T-cell (primary cell): Measurements from ENCODE around the gene SPSB4. TPM values are rescaled to one million over a fixed set of nuclear protein-coding genes. Genes with fewer than 3 reads are reported as not detected.

Experiments
- ATAC-seq, 4 experiments: fragments of 200-7000 bp in 3 of 4; fragments of 150-1000 bp in 1 of 4; cut with Tn5 transposase; replicated peaks in 1 of 4; 1 replicate in 3 of 4; 2 replicates in 1 of 4; pipeline ENCODE4 v1.10.0; 2021; ENCODE audit warnings: moderate library complexity in 3 of 4, mild to moderate bottlenecking in 2 of 4, moderate number of reproducible peaks in 1 of 4
- CTCF ChIA-PET, 2 donors: fragments of 300-600 bp; sonication (Branson Sonifier 250); formaldehyde crosslinking; loops; one replicate each; lab custom pipeline; 2022; ENCODE audit warnings: antibody characterized with exemption in 2 of 2; lab: Charles Lee
- POLR2A ChIA-PET, 2 donors: fragments of 300-600 bp; sonication (Branson Sonifier 250); formaldehyde crosslinking; loops; one replicate each; lab custom pipeline; 2022; ENCODE audit warnings: antibody characterized with exemption in 2 of 2; lab: Charles Lee
- DNase-seq, 35 experiments: peaks; one replicate each; pipeline versions ENCODE4 v3.0.0 to v3.0.0-alpha.2; 2013 to 2023
- H3K27ac ChIP-seq: one replicate; pipeline ENCODE4 v1.5.1; 2013; ENCODE audit warnings: low read length
- H3K27me3 ChIP-seq, 2 experiments: replicated peaks in 1 of 2; 1 replicate in 1 of 2; 2 replicates in 1 of 2; pipeline versions ENCODE4 v1.6.1 to v1.7.0; 2013; ENCODE audit warnings: low read length in 1 of 2, mixed read lengths in 1 of 2; ENCODE audit not compliant: control insufficient read depth in 2 of 2, insufficient read depth in 2 of 2; ENCODE audit errors: extremely low read depth in 1 of 2
- H3K36me3 ChIP-seq, 2 donors: 1 replicate in 1 of 2; 2 replicates in 1 of 2; pipeline versions ENCODE4 v1.6.1 to v1.7.0; 2013; ENCODE audit warnings: low read length in 1 of 2; ENCODE audit not compliant: control insufficient read depth in 2 of 2, insufficient read depth in 1 of 2; ENCODE audit errors: extremely low read depth in 1 of 2
- H3K4me1 ChIP-seq, 2 experiments: 1 replicate in 1 of 2; 2 replicates in 1 of 2; pipeline versions ENCODE4 v1.6.1 to v1.7.0; 2013; ENCODE audit warnings: low read length in 2 of 2, mixed read lengths in 1 of 2; ENCODE audit not compliant: insufficient read depth in 2 of 2, control insufficient read depth in 1 of 2; ENCODE audit errors: extremely low read depth in 1 of 2
- H3K4me3 ChIP-seq, 2 donors: 1 replicate in 1 of 2; 2 replicates in 1 of 2; pipeline versions ENCODE4 v1.5.1 to v1.7.0; 2013; ENCODE audit warnings: mild to moderate bottlenecking in 2 of 2, low read length in 1 of 2, moderate library complexity in 1 of 2; ENCODE audit not compliant: control insufficient read depth in 1 of 2; ENCODE audit errors: extremely low read depth in 1 of 2
- H3K9me3 ChIP-seq: 2 replicates; pipeline ENCODE4 v1.7.0; 2013
- H3K27ac Mint-ChIP-seq, 2 donors: one replicate each; pipeline ENCODE4 v1.8.0; 2020 to 2021; ENCODE audit warnings: mild to moderate bottlenecking in 2 of 2, mixed read lengths in 2 of 2
- H3K27me3 Mint-ChIP-seq, 2 donors: one replicate each; pipeline ENCODE4 v1.8.0; 2021 to 2022; ENCODE audit warnings: mixed read lengths in 2 of 2
- H3K36me3 Mint-ChIP-seq: one replicate; pipeline ENCODE4 v1.8.0; 2021; ENCODE audit warnings: mixed read lengths
- H3K4me1 Mint-ChIP-seq, 3 donors: one replicate each; pipeline ENCODE4 v1.8.0; 2020 to 2022; ENCODE audit warnings: mixed read lengths in 3 of 3, mild to moderate bottlenecking in 1 of 3
- H3K4me3 Mint-ChIP-seq, 3 donors: one replicate each; pipeline ENCODE4 v1.8.0; 2020 to 2022; ENCODE audit warnings: mild to moderate bottlenecking in 3 of 3, mixed read lengths in 3 of 3, moderate library complexity in 3 of 3
- H3K9me3 Mint-ChIP-seq, 3 donors: one replicate each; pipeline ENCODE4 v1.8.0; 2020 to 2022; ENCODE audit warnings: mixed read lengths in 3 of 3
- WGBS: methylation state at CpG from one replicate; pipeline ENCODE4 v1.1.5; 2013; ENCODE audit warnings: missing lambda C conversion rate; ENCODE audit not compliant: insufficient coverage; 5-methylcytosine and 5-hydroxymethylcytosine counted together
- total RNA-seq, 35 experiments: library from RNA in 6 of 35; stranded (reverse) in 6 of 35; fragments of 120-200 nt in 1 of 35; gene quantifications; one replicate each; pipeline versions ENCODE4 v1.2.1 to v1.2.4 and lab custom pipeline; 2013 to 2026

Gene SPSB4
- total RNA-seq, 5 donors from 2014 or later (not counting 1 experiment from before 2014, with no cell fraction given), result not detected

DNA sequence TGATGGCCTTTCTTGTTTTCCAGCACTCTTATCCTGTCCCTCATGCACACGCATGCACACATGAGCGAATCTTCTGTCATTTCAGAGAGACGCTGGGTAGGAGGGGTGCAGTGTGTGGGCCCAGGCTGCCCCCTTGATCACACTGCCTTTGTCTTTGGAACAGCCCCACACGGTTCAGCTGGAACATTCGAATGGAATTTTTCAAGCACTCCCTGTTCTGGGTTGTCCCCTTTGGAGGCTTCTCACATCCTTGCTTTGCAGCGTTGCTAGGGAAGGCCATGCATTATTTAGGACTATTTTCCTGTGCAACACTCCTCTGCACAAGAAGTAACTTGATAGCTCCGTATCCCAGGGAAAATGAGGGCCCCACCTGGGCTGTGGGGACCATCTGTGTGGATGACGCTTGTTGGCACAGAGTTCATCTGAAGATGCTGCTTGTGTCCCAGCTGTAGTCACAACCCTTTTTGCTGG lies 78.4 kb downstream of the SPSB4 start:
- Histone ChIP-seq H3K9me3 (no peaks in the 10 kb centered on the region), H3K4me3 (no peak overlapping the region), H3K27me3 (peaks cover 0 to 28% of the 10 kb centered on the region in 2 experiments), H3K27ac (no peak overlapping the region), H3K4me1 (no peaks in the 10 kb centered on the region), H3K36me3 (no peaks in the 10 kb centered on the region)
- H3K4me3 Mint-ChIP-seq, result no peak overlapping the region
- CTCF ChIA-PET, result no interaction called here
- no peak for ATAC-seq
- no peak overlapping the region for H3K27ac Mint-ChIP-seq
- peaks cover 0 to 6% (median 0%) of the 10 kb centered on the region in 3 donors for H3K9me3 Mint-ChIP-seq
- H3K27me3 Mint-ChIP-seq, result peaks cover 2 to 8% of the 10 kb centered on the region in 2 donors
- no peaks in the 10 kb centered on the region for H3K36me3 Mint-ChIP-seq
- H3K4me1 Mint-ChIP-seq, result no peaks in the 10 kb centered on the region
- DNase-seq, result no peak
- POLR2A ChIA-PET, result no interaction called here
- WGBS, result 84% methylated on average over 7 of the region's 8 CpGs

DNA sequence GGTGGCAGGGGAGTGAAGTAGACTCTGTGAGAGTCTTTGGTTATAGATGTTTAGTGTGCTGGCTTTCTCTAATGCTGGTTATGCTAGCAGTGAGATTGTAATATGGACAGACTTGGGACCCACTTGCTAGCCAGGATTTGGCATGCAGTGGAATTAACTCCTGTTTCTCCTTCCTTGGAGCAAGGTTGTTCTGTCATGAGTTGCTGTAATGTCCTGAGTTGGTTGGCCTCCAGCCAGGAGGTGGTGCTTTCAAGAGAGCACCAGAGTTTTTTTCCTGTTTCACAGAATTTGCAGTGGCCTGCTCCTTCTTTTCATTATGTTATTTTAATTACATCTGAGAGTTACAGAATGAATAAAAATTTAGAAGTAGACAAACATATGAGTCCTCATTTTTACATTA lies 92.4 kb downstream of the SPSB4 start:
- Histone ChIP-seq H3K36me3 (no peaks in the 10 kb centered on the region), H3K4me3 (no peak overlapping the region), H3K27me3 (peaks cover 0 to 21% of the 10 kb centered on the region in 2 experiments), H3K4me1 (no peaks in the 10 kb centered on the region), H3K27ac (no peak overlapping the region), H3K9me3 (no peaks in the 10 kb centered on the region)
- H3K4me1 Mint-ChIP-seq, result no peaks in the 10 kb centered on the region
- CTCF ChIA-PET, result no interaction called here
- no peak overlapping the region for H3K27ac Mint-ChIP-seq
- no peaks in the 10 kb centered on the region for H3K36me3 Mint-ChIP-seq
- peaks cover 8 to 26% (median 18%) of the 10 kb centered on the region in 3 donors for H3K9me3 Mint-ChIP-seq
- POLR2A ChIA-PET, result no interaction called here
- peaks cover 21 to 34% of the 10 kb centered on the region in 2 donors for H3K27me3 Mint-ChIP-seq
- no peak for ATAC-seq
- no peak for DNase-seq
- H3K4me3 Mint-ChIP-seq, result no peak overlapping the region

- no peak overlapping the region for H3K27ac ChIP-seq
- ChIA-PET POLR2A (no interaction called here), CTCF (no interaction called here)
- no peak overlapping the region for H3K4me3 ChIP-seq
- Mint-ChIP-seq H3K4me1 (no peaks in the 10 kb centered on the region), H3K36me3 (no peaks in the 10 kb centered on the region), H3K9me3 (peaks cover 4 to 14% (median 11%) of the 10 kb centered on the region in 3 donors), H3K4me3 (no peak overlapping the region), H3K27me3 (peaks cover 20 to 34% of the 10 kb centered on the region in 2 donors), H3K27ac (no peak overlapping the region)
- H3K36me3 ChIP-seq, result no peaks in the 10 kb centered on the region
- no peaks in the 10 kb centered on the region for H3K9me3 ChIP-seq
- H3K27me3 ChIP-seq, result peaks cover 0 to 29% of the 10 kb centered on the region in 2 experiments
- DNase-seq (no peak), ATAC-seq (no peak)
- no peaks in the 10 kb centered on the region for H3K4me1 ChIP-seq
- 74% methylated on average over 10 of the region's 11 CpGs for WGBS
Observed at GRCh38 chr3:141146979-141147470, 95.9 kb downstream of the SPSB4 start.

GRCh38 chr3:141147657-141148056 lies 96.5 kb downstream of the SPSB4 start:
- H3K36me3 ChIP-seq, result no peaks in the 10 kb centered on the region
- H3K4me1 ChIP-seq, result no peaks in the 10 kb centered on the region
- H3K27ac ChIP-seq, result no peak overlapping the region
- ChIA-PET POLR2A (no interaction called here), CTCF (no interaction called here)
- 89% methylated on average over 6 of the region's 9 CpGs for WGBS
- H3K4me1 Mint-ChIP-seq, result no peaks in the 10 kb centered on the region
- peaks cover 0 to 8% (median 5%) of the 10 kb centered on the region in 3 donors for H3K9me3 Mint-ChIP-seq
- H3K27me3 Mint-ChIP-seq, result peaks cover 19 to 32% of the 10 kb centered on the region in 2 donors
- no peak for ATAC-seq
- no peaks in the 10 kb centered on the region for H3K9me3 ChIP-seq
- H3K4me3 Mint-ChIP-seq, result no peak overlapping the region
- H3K4me3 ChIP-seq, result no peak overlapping the region
- no peak overlapping the region for H3K27ac Mint-ChIP-seq
- peaks cover 0 to 32% of the 10 kb centered on the region in 2 experiments for H3K27me3 ChIP-seq
- no peaks in the 10 kb centered on the region for H3K36me3 Mint-ChIP-seq
- no peak for DNase-seq

DNA sequence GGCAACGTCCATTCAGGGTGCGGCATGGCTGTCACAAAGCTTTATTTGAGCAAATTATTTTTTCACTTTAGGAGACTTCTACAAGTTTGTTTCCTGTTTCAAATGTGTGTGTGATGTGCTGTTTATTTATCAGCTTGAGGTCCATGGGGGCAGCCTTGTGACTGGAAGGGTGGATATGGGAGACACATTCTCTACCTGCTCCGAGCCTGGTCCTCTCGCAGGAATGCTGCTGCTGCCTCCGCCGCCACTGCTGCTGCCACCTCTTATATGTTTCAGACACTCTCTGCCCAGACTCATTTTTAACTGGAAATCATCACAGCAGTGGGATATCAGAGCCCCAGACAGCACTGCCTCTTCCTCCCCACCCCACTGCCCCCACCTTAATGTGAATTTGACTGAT lies 97.0 kb downstream of the SPSB4 start:
- peaks cover 0 to 32% of the 10 kb centered on the region in 2 experiments for H3K27me3 ChIP-seq
- ATAC-seq, result no peak
- H3K4me1 ChIP-seq, result no peaks in the 10 kb centered on the region

GRCh38 chr3:141148770-141149169 lies 97.6 kb downstream of the SPSB4 start:
- Histone ChIP-seq H3K27ac (no peak overlapping the region), H3K9me3 (no peaks in the 10 kb centered on the region), H3K4me3 (no peak overlapping the region), H3K27me3 (peaks cover 0 to 32% of the 10 kb centered on the region in 2 experiments), H3K36me3 (no peaks in the 10 kb centered on the region), H3K4me1 (no peaks in the 10 kb centered on the region)
- H3K4me3 Mint-ChIP-seq, result no peak overlapping the region
- no peak for DNase-seq
- ChIA-PET POLR2A (no interaction called here), CTCF (no interaction called here)
- no peaks in the 10 kb centered on the region for H3K36me3 Mint-ChIP-seq
- WGBS, result 80% methylated on average over 2 of the region's 2 CpGs
- H3K4me1 Mint-ChIP-seq, result no peaks in the 10 kb centered on the region
- peaks cover 0 to 3% (median 0%) of the 10 kb centered on the region in 3 donors for H3K9me3 Mint-ChIP-seq
- ATAC-seq, result no peak
- no peak overlapping the region for H3K27ac Mint-ChIP-seq
- H3K27me3 Mint-ChIP-seq, result peaks cover 14 to 26% of the 10 kb centered on the region in 2 donors

More for the DNA sequence above, 97.0 kb downstream of the SPSB4 start:
- H3K27ac Mint-ChIP-seq, result no peak overlapping the region
- CTCF ChIA-PET, result no interaction called here
- POLR2A ChIA-PET, result no interaction called here
- H3K27me3 Mint-ChIP-seq, result peaks cover 16 to 28% of the 10 kb centered on the region in 2 donors
- H3K9me3 ChIP-seq, result no peaks in the 10 kb centered on the region
- no peak for DNase-seq
- no peaks in the 10 kb centered on the region for H3K4me1 Mint-ChIP-seq
- H3K36me3 ChIP-seq, result no peaks in the 10 kb centered on the region
- H3K27ac ChIP-seq, result no peak overlapping the region
- WGBS, result no CpG with 5 or more reads among the region's 6 CpGs
- H3K36me3 Mint-ChIP-seq, result no peaks in the 10 kb centered on the region
- H3K4me3 Mint-ChIP-seq, result no peak overlapping the region
- H3K4me3 ChIP-seq, result no peak overlapping the region
- peaks cover 0 to 6% (median 2%) of the 10 kb centered on the region in 3 donors for H3K9me3 Mint-ChIP-seq
